IMR-90 (cell line): ENCODE data around the gene NEUROG1. TPM values are rescaled to one million over a fixed set of nuclear protein-coding genes. Genes with fewer than 3 reads are reported as not detected.

Experiments used
- ATAC-seq: fragments of 200-7000 bp; cut with Tn5 transposase; 2 replicates; pipeline ENCODE4 v1.9.1; 2020; ENCODE audit warnings: low read depth, mild to moderate bottlenecking, moderate library complexity
- BruUV-seq: library from RNA; stranded (reverse); fragments of 400-500 nt; replicated peaks from 2 replicates; lab custom pipeline; 2021; lab: Mats Ljungman, UMichigan
- CTCF ChIA-PET: fragments of 300-600 bp; formaldehyde crosslinking; extraction: SDS; loops from one replicate; lab custom pipeline; 2021; ENCODE audit warnings: antibody characterized with exemption; lab: Yijun Ruan, JAX
- POLR2A ChIA-PET: fragments of 300-600 bp; sonication (Branson Sonifier 250); formaldehyde crosslinking; loops from one replicate; lab custom pipeline; 2022; ENCODE audit warnings: antibody characterized with exemption; ENCODE audit not compliant: unreplicated experiment; lab: Charles Lee
- DNase-seq: peaks from one replicate; pipeline ENCODE4 v3.0.0; 2013
- H2AFZ ChIP-seq: replicated peaks from 2 replicates; pipeline ENCODE3; 2013; ENCODE audit warnings: low read length, mild to moderate bottlenecking; ENCODE audit not compliant: poor library complexity
- H2AK5ac ChIP-seq: 2 replicates; pipeline ENCODE4 v1.6.1; 2013; ENCODE audit warnings: low read depth, low read length, inconsistent platforms
- H2AK9ac ChIP-seq: replicated peaks from 2 replicates; pipeline ENCODE3; 2013; ENCODE audit warnings: mild to moderate bottlenecking, low read depth, low read length, moderate library complexity; ENCODE audit not compliant: poor library complexity
- H2BK120ac ChIP-seq: 2 replicates; pipeline ENCODE4 v1.6.1; 2013; ENCODE audit warnings: low read depth, low read length, inconsistent platforms
- H2BK15ac ChIP-seq: 3 replicates; pipeline ENCODE4 v1.6.1; 2013; ENCODE audit warnings: low read depth, low read length, inconsistent platforms
- H2BK20ac ChIP-seq: 2 replicates; pipeline ENCODE4 v1.6.1; 2013; ENCODE audit warnings: low read depth, mild to moderate bottlenecking, inconsistent platforms, low read length, moderate library complexity
- H2BK5ac ChIP-seq: 2 replicates; pipeline ENCODE4 v1.6.1; 2013; ENCODE audit warnings: mild to moderate bottlenecking, low read depth, low read length, inconsistent platforms; ENCODE audit not compliant: poor library complexity, severe bottlenecking
- H3K14ac ChIP-seq: replicated peaks from 2 replicates; pipeline ENCODE4 v1.6.1; 2013; ENCODE audit warnings: low read depth, low read length, inconsistent platforms
- H3K18ac ChIP-seq: 2 replicates; pipeline ENCODE4 v1.6.1; 2013; ENCODE audit warnings: low read depth, low read length, control low read depth
- H3K23ac ChIP-seq: 2 replicates; pipeline ENCODE4 v1.6.1; 2013; ENCODE audit warnings: low read depth, low read length, inconsistent platforms
- H3K27ac ChIP-seq: 2 replicates; pipeline ENCODE4 v1.5.1; 2013; ENCODE audit warnings: mild to moderate bottlenecking, control low read depth, low read length; ENCODE audit not compliant: insufficient read depth
- H3K27me3 ChIP-seq: 2 replicates; pipeline ENCODE4 v1.6.1; 2013; ENCODE audit warnings: low read length; ENCODE audit not compliant: control insufficient read depth, insufficient read depth
- H3K36me3 ChIP-seq: 2 replicates; pipeline ENCODE4 v1.6.1; 2013; ENCODE audit warnings: low read length, mixed read lengths; ENCODE audit not compliant: control insufficient read depth, insufficient read depth
- H3K4ac ChIP-seq: 2 replicates; pipeline ENCODE4 v1.6.1; 2013; ENCODE audit warnings: low read depth, low read length, inconsistent platforms
- H3K4me1 ChIP-seq: 2 replicates; pipeline ENCODE4 v1.6.1; 2013; ENCODE audit warnings: low read length, mixed read lengths; ENCODE audit not compliant: control insufficient read depth, insufficient read depth
- H3K4me2 ChIP-seq: 2 replicates; pipeline ENCODE4 v1.6.1; 2013; ENCODE audit warnings: low read depth, mild to moderate bottlenecking, control low read depth, low read length, moderate library complexity
- H3K4me3 ChIP-seq: 2 replicates; pipeline ENCODE4 v1.5.1; 2013; ENCODE audit warnings: low read depth, mild to moderate bottlenecking, control low read depth, low read length, moderate library complexity; ENCODE audit not compliant: insufficient read depth
- H3K56ac ChIP-seq: 2 replicates; pipeline ENCODE4 v1.6.1; 2013; ENCODE audit warnings: low read length, inconsistent platforms; ENCODE audit not compliant: insufficient read depth; ENCODE audit errors: extremely low read depth
- H3K79me1 ChIP-seq, 2 experiments: 2 replicates each; pipeline ENCODE4 v1.6.1; 2013; ENCODE audit warnings: low read length in 2 of 2, inconsistent platforms in 1 of 2, low read depth in 1 of 2
- H3K9ac ChIP-seq: 2 replicates; pipeline ENCODE4 v1.6.1; 2013; ENCODE audit warnings: low read depth, low read length, control low read depth
- H3K9me1 ChIP-seq: 2 replicates; pipeline ENCODE4 v1.6.1; 2013; ENCODE audit warnings: low read length, inconsistent platforms; ENCODE audit not compliant: insufficient read depth
- H3K9me3 ChIP-seq: 2 replicates; pipeline ENCODE4 v1.6.1; 2013; ENCODE audit warnings: low read length; ENCODE audit not compliant: control insufficient read depth, insufficient read depth
- H4K20me1 ChIP-seq: 2 replicates; pipeline ENCODE4 v1.6.1; 2013; ENCODE audit warnings: low read length, inconsistent platforms; ENCODE audit not compliant: insufficient read depth
- H4K5ac ChIP-seq: 2 replicates; pipeline ENCODE4 v1.6.1; 2013; ENCODE audit warnings: mild to moderate bottlenecking, low read depth, low read length, control low read depth
- H4K8ac ChIP-seq, 2 experiments: 2 replicates each; pipeline ENCODE4 v1.6.1; 2013; ENCODE audit warnings: low read depth in 2 of 2, low read length in 2 of 2, control low read depth in 1 of 2, inconsistent platforms in 1 of 2
- H4K91ac ChIP-seq: 2 replicates; pipeline ENCODE4 v1.6.1; 2013; ENCODE audit warnings: low read depth, low read length, inconsistent platforms; ENCODE audit not compliant: insufficient read depth
- BHLHE40 ChIP-seq: fragments of 150-350 bp; IDR thresholded peaks from 2 replicates; pipeline ENCODE4 v1.6.1; 2016; ENCODE audit warnings: mild to moderate bottlenecking, low read depth, low read length
- CEBPB ChIP-seq: IDR thresholded peaks from 2 replicates; pipeline ENCODE4 v1.6.1; 2012; ENCODE audit warnings: low read depth, low read length, improper control_type of control experiment
- CHD1 ChIP-seq: IDR thresholded peaks from 2 replicates; pipeline ENCODE4 v1.6.1; 2012; ENCODE audit warnings: low read depth, low read length, improper control_type of control experiment
- CTCF ChIP-seq: conservative IDR thresholded peaks from 2 replicates; pipeline ENCODE4 v1.5.1; 2012; ENCODE audit warnings: mild to moderate bottlenecking, low read depth, low read length, improper control_type of control experiment
- FOS ChIP-seq: fragments of 150-350 bp; IDR thresholded peaks from 2 replicates; pipeline ENCODE4 v1.6.1; 2016; ENCODE audit warnings: low read depth, low read length
- MAFK ChIP-seq: IDR thresholded peaks from 2 replicates; pipeline ENCODE4 v1.6.1; 2012; ENCODE audit warnings: low read depth, low read length, improper control_type of control experiment
- MAZ ChIP-seq: IDR thresholded peaks from 2 replicates; pipeline ENCODE4 v1.6.1; 2012; ENCODE audit warnings: low read depth, mild to moderate bottlenecking, low read length, improper control_type of control experiment, moderate library complexity, borderline replicate concordance
- MXI1 ChIP-seq: IDR thresholded peaks from 2 replicates; pipeline ENCODE4 v1.6.1; 2012; ENCODE audit warnings: low read depth, mild to moderate bottlenecking, low read length, moderate library complexity, borderline replicate concordance
- NFE2L2 ChIP-seq: fragments of 150-350 bp; IDR thresholded peaks from 2 replicates; pipeline ENCODE4 v1.6.1; 2016; ENCODE audit warnings: low read depth, mild to moderate bottlenecking, low read length
- POLR2A ChIP-seq: IDR thresholded peaks from 2 replicates; pipeline ENCODE4 v1.6.1; 2012; ENCODE audit warnings: mild to moderate bottlenecking, low read depth, low read length
- RAD21 ChIP-seq: IDR thresholded peaks from 2 replicates; pipeline ENCODE4 v1.6.1; 2012; ENCODE audit warnings: low read length, improper control_type of control experiment
- RCOR1 ChIP-seq: IDR thresholded peaks from 2 replicates; pipeline ENCODE4 v1.6.1; 2012; ENCODE audit warnings: mild to moderate bottlenecking, low read length, improper control_type of control experiment; ENCODE audit not compliant: insufficient replicate concordance
- SMC3 ChIP-seq: fragments of 150-350 bp; IDR thresholded peaks from 2 replicates; pipeline ENCODE4 v1.6.1; 2016; ENCODE audit warnings: low read depth, mild to moderate bottlenecking, antibody characterized with exemption, low read length, moderate library complexity
- WGBS, 2 experiments: methylation state at CpG; one replicate each; pipeline versions ENCODE4 v1.1.5 to v1.1.7; 2013; ENCODE audit warnings: missing lambda C conversion rate in 2 of 2; ENCODE audit not compliant: insufficient read length in 1 of 2; ENCODE audit errors: extremely low coverage in 2 of 2; 5-methylcytosine and 5-hydroxymethylcytosine counted together
- dilution Hi-C: fragments of 300-500 bp; cut with HindIII; formaldehyde crosslinking; loops from one replicate; pipeline ENCODE4 v1.14.3; 2018; ENCODE audit warnings: low sequenced_read_pairs; ENCODE audit not compliant: unreplicated experiment
- in situ Hi-C: fragments of 300-500 bp; cut with MboI; formaldehyde crosslinking; loops from 3 replicates; pipeline ENCODE4 v1.14.3; 2019; ENCODE audit warnings: low sequenced_read_pairs, inconsistent platforms, mixed read lengths
- intact Hi-C: fragments of 100-400 bp; cut with micrococcal nuclease; formaldehyde crosslinking; loops from 2 replicates; pipeline ENCODE4 v1.10.0; 2022
- polyA plus RNA-seq, 3 experiments: library from polyadenylated mRNA; depleted of rRNA; stranded (reverse); fragments of >200 nt; gene quantifications; 2 replicates each; pipeline ENCODE4 v1.2.3, GENCODE V29; 2012; ENCODE audit warnings: low replicate concordance in 1 of 3
- total RNA-seq: library from RNA; depleted of rRNA; stranded (reverse); fragments of >200 nt; gene quantifications from 2 replicates; pipeline ENCODE4 v1.2.3, GENCODE V29; 2012
- TF ChIP-seq, protein P1 (sequence below): fragments of 150-350 bp; IDR thresholded peaks from 2 replicates; pipeline ENCODE4 v1.6.1; 2017; ENCODE audit warnings: mild to moderate bottlenecking, antibody characterized with exemption, low read length, low read depth

NEUROG1 gene
- total and polyA plus RNA-seq, 2 of the 4 experiments (the other 2 are of a cell fraction), result not detected

DNA sequence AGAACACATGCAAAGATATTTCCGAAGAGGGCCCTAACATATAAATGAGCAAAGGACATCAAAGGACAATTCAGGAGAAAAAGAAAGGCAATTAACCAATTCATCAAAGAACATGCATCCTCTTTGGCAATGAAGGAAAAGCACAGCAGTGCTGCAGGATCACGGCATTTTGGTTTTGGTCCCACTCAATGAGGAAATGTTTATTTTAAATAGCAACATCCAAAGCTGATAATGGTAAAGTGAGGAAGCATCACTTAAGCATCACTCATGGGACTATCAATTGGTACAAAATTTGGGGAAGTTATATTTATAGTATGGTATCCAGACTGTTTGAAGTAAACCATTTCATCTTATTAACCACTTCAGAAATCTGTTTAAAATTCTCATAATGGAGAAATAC is 48.5 kb upstream of the NEUROG1 start:
- H3K36me3 ChIP-seq, result no peaks in the 10 kb centered on the region
- no peak overlapping the region for H2AK9ac ChIP-seq
- H3K4me1 ChIP-seq, result no peaks in the 10 kb centered on the region
- no peak overlapping the region for H4K5ac ChIP-seq
- H4K8ac ChIP-seq, result no peak overlapping the region
- dilution Hi-C loops, result no loop called here
- H3K4ac ChIP-seq, result no peak overlapping the region
- BruUV-seq, result no TSS peak
- H3K14ac ChIP-seq, result no peak overlapping the region
- no peak overlapping the region for H2AFZ ChIP-seq
- no peak overlapping the region for H3K4me3 ChIP-seq
- H2BK20ac ChIP-seq, result no peak overlapping the region
- in situ Hi-C loops, result no loop called here
- ATAC-seq (no peak), DNase-seq (no peak)
- intact Hi-C loops, result no loop called here
- H2BK120ac ChIP-seq, result no peak overlapping the region
- CTCF ChIA-PET, result interaction anchor here (0.6 to 2.4 kb wide), 2 partner anchors 18 to 274 kb away, joined by 3 to 9 read pairs; no protein-coding TSS in a partner anchor
- H3K9ac ChIP-seq, result no peak overlapping the region
- no peak overlapping the region for H2BK5ac ChIP-seq
- no peak overlapping the region for H3K56ac ChIP-seq
- no peak overlapping the region for H3K18ac ChIP-seq
- no peak overlapping the region for H2AK5ac ChIP-seq
- H3K79me1 ChIP-seq, result no peaks in the 10 kb centered on the region
- no peaks in the 10 kb centered on the region for H3K9me3 ChIP-seq
- no peak overlapping the region for H3K4me2 ChIP-seq
- H3K23ac ChIP-seq, result no peak overlapping the region
- no peak overlapping the region for H2BK15ac ChIP-seq
- WGBS, 2 experiments, result no CpG with 5 or more reads among the region's 2 CpGs
- TF ChIP-seq NFE2L2 (no peak), SMC3 (no peak), BHLHE40 (no peak), RCOR1 (no peak), FOS (no peak), CTCF (no peak), MAFK (no peak), RAD21 (no peak), MAZ (no peak), CHD1 (no peak), CEBPB (no peak), POLR2A (no peak), MXI1 (no peak)
- TF ChIP-seq, protein P1, sequence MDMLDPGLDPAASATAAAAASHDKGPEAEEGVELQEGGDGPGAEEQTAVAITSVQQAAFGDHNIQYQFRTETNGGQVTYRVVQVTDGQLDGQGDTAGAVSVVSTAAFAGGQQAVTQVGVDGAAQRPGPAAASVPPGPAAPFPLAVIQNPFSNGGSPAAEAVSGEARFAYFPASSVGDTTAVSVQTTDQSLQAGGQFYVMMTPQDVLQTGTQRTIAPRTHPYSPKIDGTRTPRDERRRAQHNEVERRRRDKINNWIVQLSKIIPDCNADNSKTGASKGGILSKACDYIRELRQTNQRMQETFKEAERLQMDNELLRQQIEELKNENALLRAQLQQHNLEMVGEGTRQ, result no peak
- H4K20me1 ChIP-seq, result no peaks in the 10 kb centered on the region
- H4K91ac ChIP-seq, result no peak overlapping the region
- no peak overlapping the region for H3K27ac ChIP-seq
- peaks cover 41% of the 10 kb centered on the region for H3K27me3 ChIP-seq
- POLR2A ChIA-PET, result no interaction called here
- H3K9me1 ChIP-seq, result no peaks in the 10 kb centered on the region
